Hematopoietic multipotent progenitor cell treated with erythropoietin and hydrocortisone succinate and interleukin-3 and kit ligand, for 4 days (in vitro differentiated cells): Measurements from ENCODE around the gene AKAP1.

ENCODE experiments used
- DNase-seq: peaks from one replicate; pipeline ENCODE4 v3.0.0-alpha.2; 2015

AKAP1 gene

GRCh38 chr17:57135789-57136291 lies 50.8 kb downstream of the AKAP1 start:
- peak; percentile 47 for DNase-seq

- no peak for DNase-seq
Measured at GRCh38 chr17:57136355-57136754, 51.3 kb downstream of the AKAP1 start.

DNA sequence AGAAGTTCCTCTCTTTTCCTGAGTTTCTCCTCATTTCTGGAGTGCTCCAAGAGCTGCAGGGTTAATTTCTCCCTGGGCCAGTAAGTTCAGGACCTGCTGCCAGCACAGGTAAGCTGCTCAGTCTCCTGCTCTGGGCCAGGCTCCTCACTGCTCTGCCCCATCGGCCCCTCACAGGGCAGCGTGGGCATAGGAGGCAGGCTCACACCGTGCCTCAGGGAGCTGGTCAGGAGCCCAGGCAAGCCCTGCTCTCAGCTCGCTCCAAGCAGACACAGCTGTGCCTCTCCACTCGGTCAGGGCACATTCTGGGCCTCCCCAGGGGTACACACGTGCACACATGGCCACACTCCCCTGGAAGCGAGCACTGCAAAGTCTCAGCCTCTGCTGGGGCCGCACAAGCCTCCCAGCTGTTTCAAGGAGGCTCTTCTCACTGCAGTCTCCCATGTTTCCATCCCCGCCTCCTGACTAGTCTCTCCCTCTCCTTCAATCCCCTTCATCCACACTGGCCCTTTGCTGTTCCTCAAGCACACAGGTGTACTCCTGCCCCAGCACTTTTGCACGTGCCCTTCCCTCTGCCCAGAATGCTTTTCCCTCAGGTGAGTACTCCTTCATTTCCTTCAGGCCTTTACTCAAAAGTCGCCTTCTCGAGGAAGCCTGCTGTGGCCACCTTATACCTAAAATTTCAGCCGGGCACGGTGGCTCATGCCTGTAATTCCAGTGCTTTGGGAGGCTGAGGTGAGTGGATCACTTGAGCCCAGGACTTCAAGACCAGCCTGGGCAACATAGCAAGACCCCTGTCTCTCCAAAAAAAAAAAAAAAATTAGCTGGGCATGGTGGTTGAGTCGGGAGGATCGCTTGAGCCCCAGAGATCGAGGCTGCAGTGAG lies 53.2 kb downstream of the AKAP1 start:
- no peak for DNase-seq

DNA sequence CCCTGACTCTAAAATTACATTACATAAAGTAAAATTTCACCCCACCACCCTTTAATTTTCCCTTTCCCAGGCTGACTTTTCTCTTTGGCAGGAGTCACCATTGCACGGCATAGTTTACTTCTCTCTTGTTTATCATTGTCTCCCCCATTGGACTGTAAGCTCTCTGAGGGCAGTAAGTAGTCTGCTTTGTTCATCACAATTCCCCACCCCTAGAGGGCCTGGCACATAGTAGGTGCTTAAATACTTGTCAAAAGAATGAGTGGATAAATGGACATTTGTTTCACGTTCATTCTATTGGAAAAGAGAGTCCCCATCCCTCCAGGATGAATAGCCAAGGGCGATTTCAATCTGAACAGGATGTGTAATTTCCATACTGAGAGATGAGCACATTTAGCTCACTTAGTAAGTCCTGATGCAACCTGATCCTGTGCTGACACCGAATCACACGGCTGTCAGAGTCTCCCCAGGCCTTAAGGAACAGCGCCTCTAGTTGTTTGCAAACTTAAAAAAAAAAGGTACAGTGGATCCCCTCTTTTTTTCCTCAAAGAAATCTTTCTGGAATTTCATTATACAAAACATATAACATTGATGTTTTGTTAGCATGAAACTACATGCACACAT lies 54.0 kb downstream of the AKAP1 start:
- no peak for DNase-seq

DNA sequence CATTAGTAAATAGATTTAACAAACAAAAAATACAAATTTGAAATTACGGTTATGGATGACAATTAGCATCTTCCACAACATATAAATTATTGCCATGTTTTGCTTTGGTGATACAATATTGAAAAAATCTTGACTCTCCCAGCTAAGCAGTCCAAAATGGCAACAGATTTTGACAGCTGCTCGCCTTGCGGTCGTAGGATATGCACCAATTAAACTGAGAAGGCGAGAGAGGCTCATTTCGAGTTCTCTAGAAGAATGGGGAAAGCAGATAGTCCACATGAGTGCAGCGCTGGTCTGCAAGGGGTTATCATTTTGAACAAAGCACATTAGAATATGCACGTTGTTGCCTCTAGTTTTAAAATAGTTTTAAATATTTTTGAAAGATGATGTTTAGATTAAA lies 55.3 kb downstream of the AKAP1 start:
- no peak for DNase-seq

DNA sequence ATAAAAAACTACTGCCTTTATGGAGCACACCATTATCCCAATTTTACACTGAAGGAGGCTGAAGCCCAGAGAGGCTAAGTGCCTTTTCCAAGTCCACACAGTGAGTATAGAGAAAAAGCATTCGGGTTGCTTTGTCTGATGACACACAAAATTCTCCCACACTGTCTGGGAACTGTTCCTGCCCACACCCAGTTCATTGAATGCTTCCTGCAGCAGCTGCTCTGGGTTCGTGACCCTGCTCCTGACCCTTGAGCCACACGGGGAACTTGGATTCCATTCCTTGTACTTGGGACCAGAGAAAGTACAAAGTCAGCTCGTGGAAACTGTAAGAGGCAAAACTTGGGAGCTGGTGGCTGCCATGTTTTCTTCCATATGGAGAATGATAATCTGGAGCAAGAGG lies 57.9 kb downstream of the AKAP1 start:
- DNase-seq: no peak

- DNase-seq: no peak
Measured at GRCh38 chr17:57143361-57143760, 58.3 kb downstream of the AKAP1 start.

- DNase-seq: no peak
Measured at GRCh38 chr17:57143919-57144318, 58.9 kb downstream of the AKAP1 start.

GRCh38 chr17:57144567-57144966 lies 59.5 kb downstream of the AKAP1 start:
- DNase-seq: no peak

DNA sequence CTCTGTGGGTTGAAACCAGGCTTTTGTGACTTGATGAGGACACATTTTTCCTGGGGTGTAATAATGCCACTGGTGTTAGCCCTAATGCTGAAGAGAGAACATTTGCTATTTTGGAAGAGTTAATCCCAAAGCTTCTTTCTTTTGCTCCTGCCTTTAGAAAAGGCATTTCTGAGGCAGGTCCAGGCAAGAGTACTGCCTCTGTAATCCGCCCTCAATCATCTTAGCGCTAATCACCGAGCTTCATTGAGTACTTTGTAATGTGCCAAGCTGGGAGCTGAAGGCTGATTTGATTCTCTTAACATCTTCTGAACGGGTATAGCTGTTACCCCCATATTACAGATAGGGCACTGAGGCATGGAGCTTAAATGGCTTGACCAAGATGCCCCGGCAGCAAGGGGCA lies 60.3 kb downstream of the AKAP1 start:
- DNase-seq: no peak

- DNase-seq: no peak
Measured at GRCh38 chr17:57146273-57146672, 61.2 kb downstream of the AKAP1 start.

GRCh38 chr17:57151798-57152197 lies 66.8 kb downstream of the AKAP1 start:
- no peak for DNase-seq

- no peak for DNase-seq
Measured at GRCh38 chr17:57152967-57153528, 68.0 kb downstream of the AKAP1 start.

DNA sequence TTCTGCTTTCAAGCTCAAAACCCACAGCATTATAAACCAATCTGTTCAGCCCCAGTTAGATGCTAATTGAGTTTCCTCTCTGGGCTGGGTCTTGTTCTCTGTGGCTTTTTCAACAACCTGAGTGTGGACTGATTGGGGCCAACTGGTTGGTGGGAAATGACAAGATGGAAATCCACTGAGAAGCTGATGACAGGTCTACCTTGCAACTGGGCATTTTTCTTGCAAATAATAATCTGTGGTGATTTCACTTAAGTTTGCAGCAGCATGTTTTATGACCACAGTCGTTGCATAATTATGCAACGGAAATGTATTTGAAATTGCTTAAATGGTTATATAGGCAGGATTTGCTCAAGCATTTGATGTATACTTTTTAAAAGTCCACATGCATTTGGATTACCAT lies 69.9 kb downstream of the AKAP1 start:
- DNase-seq: peak; percentile 63

DNA sequence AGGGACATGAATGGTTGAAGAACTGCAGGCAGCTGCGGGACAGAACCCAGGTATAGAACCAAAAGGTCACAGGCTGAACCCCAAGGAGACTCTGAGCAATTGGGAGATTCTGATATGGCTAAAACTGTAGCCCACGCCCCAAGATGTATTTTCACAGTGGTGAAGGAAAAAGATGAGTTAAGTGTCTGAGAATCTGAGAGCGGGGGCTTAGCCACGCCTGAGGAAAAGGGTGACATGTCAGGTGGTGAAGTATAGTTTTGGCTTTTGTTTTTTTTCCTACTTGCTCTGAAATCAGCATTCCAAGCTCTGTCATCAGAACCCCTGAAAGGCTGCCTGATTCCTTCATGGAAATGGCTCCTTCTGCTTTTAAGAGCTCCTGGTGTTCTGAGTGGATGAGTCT lies 73.3 kb downstream of the AKAP1 start:
- DNase-seq: no peak

DNA sequence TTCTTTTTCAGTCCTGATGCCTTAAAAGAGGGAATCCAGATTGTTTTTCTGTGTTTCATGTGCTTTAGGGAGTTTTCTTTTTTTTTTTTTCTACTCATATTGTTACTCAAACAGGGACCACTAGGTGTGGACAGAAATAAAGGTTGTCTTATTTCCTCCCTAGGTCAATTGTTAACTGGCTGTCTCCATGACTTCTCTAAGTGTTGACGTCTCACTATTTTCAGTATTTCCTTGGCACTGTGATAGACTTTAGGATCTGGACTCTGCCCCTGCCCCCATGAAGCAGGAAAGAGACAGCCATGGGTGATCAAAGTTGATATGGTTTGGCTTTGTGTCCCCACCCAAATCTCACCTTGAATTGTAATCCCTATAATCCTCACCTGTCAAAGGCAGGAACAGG lies 73.7 kb downstream of the AKAP1 start:
- no peak for DNase-seq

GRCh38 chr17:57160624-57161023 lies 75.6 kb downstream of the AKAP1 start:
- DNase-seq: no peak

DNA sequence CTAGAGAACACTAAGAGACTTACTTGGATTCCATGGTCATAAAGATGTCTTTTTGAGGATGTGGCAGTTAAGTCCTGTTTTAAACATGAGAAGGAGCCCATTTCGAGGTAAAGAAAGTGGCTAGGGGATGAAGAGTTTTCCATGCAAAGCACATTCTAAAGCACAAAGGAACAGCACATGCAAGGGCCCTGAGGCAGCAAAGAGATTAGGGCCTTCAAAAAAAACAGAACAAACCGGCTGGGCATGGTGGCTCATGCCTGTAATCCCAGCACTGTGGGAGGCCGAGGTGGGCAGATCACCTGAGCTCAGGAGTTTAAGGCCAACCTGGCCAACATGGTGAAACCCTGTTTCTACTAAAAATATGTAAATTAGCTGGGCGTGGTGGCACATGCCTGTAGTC lies 79.8 kb downstream of the AKAP1 start:
- no peak for DNase-seq

- DNase-seq: no peak
Measured at GRCh38 chr17:57165754-57166153, 80.7 kb downstream of the AKAP1 start.

- DNase-seq: no peak
Measured at GRCh38 chr17:57166803-57167202, 81.8 kb downstream of the AKAP1 start.

DNA sequence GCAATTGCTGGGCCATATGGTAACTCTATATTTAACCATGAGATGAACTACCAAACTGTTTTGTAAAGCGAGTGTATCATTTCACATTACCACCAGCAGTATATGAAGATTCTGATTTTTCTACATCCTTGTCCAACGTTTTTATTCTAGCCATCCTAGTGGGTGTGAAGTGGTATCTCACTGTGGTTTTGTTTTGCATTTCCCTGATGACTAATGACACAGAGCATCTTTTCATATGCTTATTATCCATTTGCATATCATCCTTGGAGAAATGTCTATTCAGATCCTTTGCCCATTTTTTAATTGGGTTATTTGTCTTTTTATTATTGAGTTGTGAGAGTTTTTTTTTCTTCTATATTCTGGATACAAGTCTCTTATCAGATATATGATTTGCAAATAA lies 83.6 kb downstream of the AKAP1 start:
- no peak for DNase-seq

DNA sequence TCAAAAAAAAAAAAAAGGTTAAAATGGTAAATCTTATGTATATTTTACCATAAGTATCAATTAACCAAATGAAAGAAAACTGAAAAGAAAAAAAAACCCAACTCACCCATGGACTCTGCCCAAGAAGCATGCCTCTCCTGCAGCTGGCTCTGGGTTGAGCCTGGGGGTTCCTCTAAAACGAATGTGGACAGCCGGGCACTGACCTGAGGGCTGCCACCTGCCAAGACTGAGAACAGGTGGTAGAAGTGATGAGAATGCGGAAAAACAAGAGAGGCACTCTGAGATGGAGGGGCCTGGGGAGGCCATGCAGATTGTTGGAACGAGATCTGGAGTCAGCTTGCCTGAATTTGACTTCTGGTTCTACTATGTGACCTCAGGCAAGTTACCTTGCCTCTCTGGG lies 85.8 kb downstream of the AKAP1 start:
- no peak for DNase-seq
